ENCODE measurements around the gene RABEPK.
"Not testable (repeated sequence)": the region's sequence is repeated elsewhere in the genome, so short reads cannot be mapped to it uniquely, and the experiment has no call there.

Gene RABEPK

GRCh38 chr9:125204477-125204876 lies 4.1 kb downstream of the RABEPK start:
- no peaks in the 10 kb centered on the region for H3K27me3 ChIP-seq (ENCODE audit: control insufficient read depth, insufficient read depth, low read length)
- H3K36me3 ChIP-seq (ENCODE audit: control insufficient read depth, insufficient read depth, low read length), result no peaks in the 10 kb centered on the region
- H3K9ac ChIP-seq (ENCODE audit: low read length), result no peak overlapping the region
- no peak overlapping the region for H3K4me3 ChIP-seq (ENCODE audit: low read length)
- H3K9me3 ChIP-seq (ENCODE audit: control insufficient read depth, low read length), result no peaks in the 10 kb centered on the region
- H3K4me1 ChIP-seq (ENCODE audit: control insufficient read depth, insufficient read depth, low read length), result no peaks in the 10 kb centered on the region

GRCh38 chr9:125214186-125214585 lies 13.8 kb downstream of the RABEPK start:
- H3K4me1 ChIP-seq (ENCODE audit: control insufficient read depth, insufficient read depth, low read length), result no peaks in the 10 kb centered on the region
- no peak overlapping the region for H3K9ac ChIP-seq (ENCODE audit: low read length)
- no peaks in the 10 kb centered on the region for H3K36me3 ChIP-seq (ENCODE audit: control insufficient read depth, insufficient read depth, low read length)
- no peaks in the 10 kb centered on the region for H3K9me3 ChIP-seq (ENCODE audit: control insufficient read depth, low read length)
- H3K4me3 ChIP-seq (ENCODE audit: low read length), result no peak overlapping the region
- H3K27me3 ChIP-seq (ENCODE audit: control insufficient read depth, insufficient read depth, low read length), result no peaks in the 10 kb centered on the region

DNA sequence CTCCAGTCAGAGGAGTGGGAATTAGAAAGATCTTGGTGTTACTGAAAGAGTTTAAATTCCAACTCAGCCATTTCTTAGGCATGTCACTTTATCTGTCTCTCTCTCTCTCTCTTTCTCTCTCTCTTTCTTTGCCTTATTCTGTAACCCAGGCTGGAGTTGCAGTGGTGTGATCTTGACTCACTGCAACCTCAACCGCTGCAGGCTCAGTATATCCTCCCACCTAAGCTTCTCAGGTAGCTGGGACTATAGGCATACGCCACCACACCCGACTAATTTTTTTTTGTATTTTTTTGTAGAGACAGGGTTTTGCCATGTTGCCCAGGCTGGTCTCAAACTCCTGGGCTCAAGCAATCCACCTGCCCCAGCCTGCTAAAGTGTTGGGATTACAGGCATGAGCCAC lies 18.3 kb downstream of the RABEPK start:
- Histone ChIP-seq H3K9ac (ENCODE audit: low read length) (no peak overlapping the region), H3K36me3 (ENCODE audit: control insufficient read depth, insufficient read depth, low read length) (no peaks in the 10 kb centered on the region), H3K4me3 (ENCODE audit: low read length) (no peak overlapping the region), H3K27me3 (ENCODE audit: control insufficient read depth, insufficient read depth, low read length) (no peaks in the 10 kb centered on the region), H3K4me1 (ENCODE audit: control insufficient read depth, insufficient read depth, low read length) (no peaks in the 10 kb centered on the region), H3K9me3 (ENCODE audit: control insufficient read depth, low read length) (no peaks in the 10 kb centered on the region)

GRCh38 chr9:125224858-125225257 lies 24.5 kb downstream of the RABEPK start:
- H3K4me3 ChIP-seq (ENCODE audit: low read length); H3K9me3 ChIP-seq (ENCODE audit: control insufficient read depth, low read length); H3K9ac ChIP-seq (ENCODE audit: low read length); H3K36me3 ChIP-seq (ENCODE audit: control insufficient read depth, insufficient read depth, low read length); H3K27me3 ChIP-seq (ENCODE audit: control insufficient read depth, insufficient read depth, low read length); H3K4me1 ChIP-seq (ENCODE audit: control insufficient read depth, insufficient read depth, low read length): not testable (repeated sequence)

DNA sequence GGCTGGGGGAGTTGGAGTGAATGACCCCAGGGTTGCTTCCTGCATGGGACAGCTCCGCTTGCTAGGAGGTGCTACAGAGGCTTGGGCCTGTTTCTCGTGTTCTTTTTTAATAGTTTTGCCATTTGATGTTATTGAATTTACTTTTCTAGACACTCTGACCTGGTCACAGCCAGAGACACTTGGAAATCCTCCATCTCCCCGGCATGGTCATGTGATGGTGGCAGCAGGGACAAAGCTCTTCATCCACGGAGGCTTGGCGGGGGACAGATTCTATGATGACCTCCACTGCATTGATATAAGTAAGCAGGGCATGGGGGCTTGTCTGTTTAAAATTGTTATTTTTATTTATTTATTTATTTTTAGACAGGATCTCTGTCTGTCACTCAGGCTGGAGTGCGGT lies 27.4 kb downstream of the RABEPK start:
- Histone ChIP-seq H3K36me3 (ENCODE audit: control insufficient read depth, insufficient read depth, low read length) (no peaks in the 10 kb centered on the region), H3K9me3 (ENCODE audit: control insufficient read depth, low read length) (no peaks in the 10 kb centered on the region), H3K4me1 (ENCODE audit: control insufficient read depth, insufficient read depth, low read length) (no peaks in the 10 kb centered on the region), H3K4me3 (ENCODE audit: low read length) (no peak overlapping the region), H3K9ac (ENCODE audit: low read length) (no peak overlapping the region), H3K27me3 (ENCODE audit: control insufficient read depth, insufficient read depth, low read length) (no peaks in the 10 kb centered on the region)

DNA sequence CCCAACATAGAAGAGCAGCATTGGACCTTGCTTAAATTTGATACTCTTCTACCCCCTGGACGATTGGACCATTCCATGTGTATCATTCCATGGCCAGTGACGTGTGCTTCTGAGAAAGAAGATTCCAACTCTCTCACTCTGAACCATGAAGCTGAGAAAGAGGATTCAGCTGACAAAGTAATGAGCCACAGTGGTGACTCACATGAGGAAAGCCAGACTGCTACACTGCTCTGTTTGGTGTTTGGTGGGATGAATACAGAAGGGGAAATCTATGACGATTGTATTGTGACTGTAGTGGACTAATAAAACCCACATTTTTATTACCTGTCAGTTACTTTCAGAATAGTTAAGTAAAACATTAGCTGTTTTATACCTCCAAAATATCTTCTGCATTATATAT lies 33.3 kb downstream of the RABEPK start:
- Histone ChIP-seq H3K27me3 (ENCODE audit: control insufficient read depth, insufficient read depth, low read length) (no peaks in the 10 kb centered on the region), H3K4me3 (ENCODE audit: low read length) (no peak overlapping the region), H3K4me1 (ENCODE audit: control insufficient read depth, insufficient read depth, low read length) (peaks cover 22% of the 10 kb centered on the region), H3K36me3 (ENCODE audit: control insufficient read depth, insufficient read depth, low read length) (peaks cover 14% of the 10 kb centered on the region), H3K9ac (ENCODE audit: low read length) (no peak overlapping the region), H3K9me3 (ENCODE audit: control insufficient read depth, low read length) (no peaks in the 10 kb centered on the region)

GRCh38 chr9:125234099-125234498 lies 33.8 kb downstream of the RABEPK start:
- not testable (repeated sequence) for H3K4me3 ChIP-seq (ENCODE audit: low read length); H3K9me3 ChIP-seq (ENCODE audit: control insufficient read depth, low read length); H3K27me3 ChIP-seq (ENCODE audit: control insufficient read depth, insufficient read depth, low read length); H3K9ac ChIP-seq (ENCODE audit: low read length)
- H3K36me3 ChIP-seq (ENCODE audit: control insufficient read depth, insufficient read depth, low read length), result peaks cover 14% of the 10 kb centered on the region
- peaks cover 26% of the 10 kb centered on the region for H3K4me1 ChIP-seq (ENCODE audit: control insufficient read depth, insufficient read depth, low read length)

DNA sequence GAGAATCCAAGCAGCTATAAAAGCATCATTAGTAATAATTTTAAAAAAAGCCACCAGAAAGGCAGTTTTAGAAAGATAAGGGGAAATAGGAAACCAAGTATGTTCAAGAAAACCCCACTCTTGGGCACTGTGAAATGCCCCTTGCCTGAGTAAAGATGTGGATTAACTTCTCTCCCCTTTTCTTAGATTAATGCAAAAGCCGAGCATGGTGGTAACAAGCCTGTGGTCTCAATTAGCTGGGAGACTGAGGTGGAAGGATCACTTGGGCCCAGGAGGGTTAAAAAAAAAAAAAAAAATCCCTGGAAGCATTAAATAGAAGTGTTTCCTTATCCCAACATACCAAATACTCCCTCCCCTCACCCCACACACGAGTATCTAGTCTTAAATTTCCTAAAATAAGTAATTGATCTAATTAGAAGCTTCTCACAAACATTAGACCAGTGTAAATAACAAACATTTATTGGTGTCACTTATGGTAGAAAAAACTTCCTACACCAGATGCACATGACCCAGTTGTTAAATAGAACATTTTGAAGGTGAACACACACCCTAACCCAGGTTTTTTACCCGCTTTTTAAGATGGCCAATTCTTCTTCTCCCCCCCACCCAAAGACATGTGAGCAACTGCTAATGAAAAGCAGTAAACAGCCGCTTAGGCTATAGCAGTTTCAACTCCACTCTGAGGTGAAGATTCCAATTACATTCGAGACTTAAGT lies 35.6 kb downstream of the RABEPK start:
- peaks cover 30% of the 10 kb centered on the region for H3K4me1 ChIP-seq (ENCODE audit: control insufficient read depth, insufficient read depth, low read length)
- H3K9ac ChIP-seq (ENCODE audit: low read length), result no peak overlapping the region
- peaks cover 14% of the 10 kb centered on the region for H3K36me3 ChIP-seq (ENCODE audit: control insufficient read depth, insufficient read depth, low read length)
- H3K4me3 ChIP-seq (ENCODE audit: low read length), result no peak overlapping the region
- no peaks in the 10 kb centered on the region for H3K9me3 ChIP-seq (ENCODE audit: control insufficient read depth, low read length)
- no peaks in the 10 kb centered on the region for H3K27me3 ChIP-seq (ENCODE audit: control insufficient read depth, insufficient read depth, low read length)

DNA sequence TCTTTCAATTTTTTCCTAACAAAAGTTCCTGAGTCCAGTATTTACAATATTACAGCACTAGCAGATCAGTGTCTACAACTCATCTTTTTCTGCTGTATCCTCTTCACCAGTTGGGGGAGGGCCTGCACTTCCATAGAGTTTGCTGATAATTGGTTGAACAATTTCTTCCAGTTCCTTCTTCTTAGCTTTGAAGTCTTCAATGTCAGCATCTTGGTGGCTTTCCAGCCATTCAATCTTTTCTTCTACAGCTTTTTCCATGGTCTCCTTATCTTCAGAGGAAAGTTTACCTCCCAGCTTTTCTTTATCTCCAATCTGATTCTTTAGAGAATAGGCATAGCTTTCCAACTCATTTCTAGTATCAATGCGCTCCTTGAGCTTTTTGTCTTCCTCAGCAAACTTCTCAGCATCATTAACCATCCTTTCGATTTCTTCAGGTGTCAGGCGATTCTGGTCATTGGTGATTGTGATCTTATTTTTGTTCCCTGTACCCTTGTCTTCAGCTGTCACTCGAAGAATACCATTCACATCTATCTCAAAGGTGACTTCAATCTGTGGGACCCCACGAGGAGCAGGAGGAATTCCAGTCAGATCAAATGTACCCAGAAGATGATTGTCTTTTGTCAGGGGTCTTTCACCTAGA lies 36.3 kb downstream of the RABEPK start:
- H3K9me3 ChIP-seq (ENCODE audit: control insufficient read depth, low read length); H3K9ac ChIP-seq (ENCODE audit: low read length); H3K4me3 ChIP-seq (ENCODE audit: low read length); H3K27me3 ChIP-seq (ENCODE audit: control insufficient read depth, insufficient read depth, low read length): not testable (repeated sequence)
- peaks cover 14% of the 10 kb centered on the region for H3K36me3 ChIP-seq (ENCODE audit: control insufficient read depth, insufficient read depth, low read length)
- H3K4me1 ChIP-seq (ENCODE audit: control insufficient read depth, insufficient read depth, low read length), result peaks cover 30% of the 10 kb centered on the region

DNA sequence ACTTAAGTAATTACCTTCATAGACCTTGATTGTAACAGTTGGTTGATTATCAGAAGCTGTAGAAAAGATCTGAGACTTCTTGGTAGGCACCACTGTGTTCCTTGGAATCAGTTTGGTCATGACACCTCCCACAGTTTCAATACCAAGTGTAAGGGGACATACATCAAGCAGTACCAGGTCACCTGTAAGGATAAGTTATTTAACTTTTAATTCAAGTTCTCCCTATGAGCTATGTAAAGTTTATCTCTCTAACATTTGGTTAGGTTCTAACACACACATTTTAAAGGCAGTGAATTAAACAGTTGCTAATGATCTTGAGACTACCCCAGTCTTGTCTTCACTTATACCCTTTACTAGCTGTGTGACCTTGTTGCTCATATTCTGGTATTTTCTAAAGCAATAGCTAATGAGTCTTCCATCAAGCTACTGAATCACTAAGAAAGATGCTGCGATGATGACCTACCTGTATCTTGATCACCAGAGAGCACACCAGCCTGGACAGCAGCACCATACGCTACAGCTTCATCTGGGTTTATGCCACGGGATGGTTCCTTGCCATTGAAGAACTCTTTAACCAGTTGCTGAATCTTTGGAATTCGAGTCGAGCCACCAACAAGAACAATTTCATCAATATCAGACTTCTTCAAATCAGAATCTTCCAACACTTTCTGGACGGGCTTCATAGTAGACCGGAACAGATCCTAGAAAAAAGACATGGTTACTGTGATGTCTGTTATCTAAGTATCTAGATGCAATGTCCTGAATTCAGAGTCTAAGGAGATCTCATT lies 38.0 kb downstream of the RABEPK start:
- H3K4me1 ChIP-seq (ENCODE audit: control insufficient read depth, insufficient read depth, low read length), result peaks cover 37% of the 10 kb centered on the region
- H3K4me3 ChIP-seq (ENCODE audit: low read length), result no peak overlapping the region
- no peaks in the 10 kb centered on the region for H3K27me3 ChIP-seq (ENCODE audit: control insufficient read depth, insufficient read depth, low read length)
- no peaks in the 10 kb centered on the region for H3K9me3 ChIP-seq (ENCODE audit: control insufficient read depth, low read length)
- H3K9ac ChIP-seq (ENCODE audit: low read length), result peak overlapping the region; percentile 19
- H3K36me3 ChIP-seq (ENCODE audit: control insufficient read depth, insufficient read depth, low read length), result peaks cover 14% of the 10 kb centered on the region

DNA sequence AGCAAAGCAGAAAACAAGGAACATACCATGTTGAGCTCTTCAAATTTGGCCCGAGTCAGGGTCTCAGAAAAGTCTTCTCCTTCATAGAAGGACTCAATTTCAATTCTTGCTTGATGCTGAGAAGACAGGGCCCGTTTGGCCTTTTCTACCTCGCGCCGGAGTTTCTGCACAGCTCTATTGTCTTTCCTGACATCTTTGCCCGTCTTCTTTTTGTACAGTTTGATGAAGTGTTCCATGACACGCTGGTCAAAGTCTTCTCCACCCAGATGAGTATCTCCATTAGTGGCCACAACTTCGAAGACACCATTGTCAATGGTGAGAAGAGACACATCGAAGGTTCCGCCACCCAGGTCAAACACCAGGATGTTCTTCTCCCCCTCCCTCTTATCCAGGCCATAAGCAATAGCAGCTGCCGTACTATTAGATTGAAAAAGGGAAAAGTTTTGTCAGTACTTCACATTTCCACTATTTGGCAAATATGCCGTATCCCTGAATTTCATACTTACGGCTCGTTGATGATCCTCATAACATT lies 38.6 kb downstream of the RABEPK start:
- Histone ChIP-seq H3K9me3 (ENCODE audit: control insufficient read depth, low read length) (no peaks in the 10 kb centered on the region), H3K9ac (ENCODE audit: low read length) (peak overlapping the region; percentile 19), H3K36me3 (ENCODE audit: control insufficient read depth, insufficient read depth, low read length) (peaks cover 14% of the 10 kb centered on the region), H3K4me3 (ENCODE audit: low read length) (peak overlapping the region; percentile 14), H3K4me1 (ENCODE audit: control insufficient read depth, insufficient read depth, low read length) (peaks cover 37% of the 10 kb centered on the region), H3K27me3 (ENCODE audit: control insufficient read depth, insufficient read depth, low read length) (no peaks in the 10 kb centered on the region)
